Uterus (tissue), 4 donors: ENCODE measurements around the gene GSS. TPM values are rescaled to one million over a fixed set of nuclear protein-coding genes. Genes with fewer than 3 reads are reported as not detected.

Source experiments
- DNase-seq, 2 donors: peaks; one replicate each; pipeline ENCODE4 v3.0.0-alpha.2; 2019 to 2020
- H3K27ac ChIP-seq, 2 donors: fragments of 200-600 bp; sonication (generic); 1 replicate in 1 of 2; 2 replicates in 1 of 2; pipeline ENCODE4 v1.5.1; 2016 to 2018
- H3K27me3 ChIP-seq, 2 donors: fragments of 200-600 bp; sonication (generic); one replicate each; pipeline ENCODE4 v1.5.1; 2018 to 2019; ENCODE audit warnings: control low read depth in 1 of 2
- H3K36me3 ChIP-seq, 2 donors: fragments of 200-600 bp; sonication (generic); one replicate each; pipeline ENCODE4 v1.5.1; 2019; ENCODE audit warnings: control low read depth in 1 of 2
- H3K4me1 ChIP-seq, 2 donors: fragments of 200-600 bp; sonication (generic); one replicate each; pipeline ENCODE4 v1.5.1; 2018 to 2019; ENCODE audit warnings: control low read depth in 1 of 2
- H3K4me3 ChIP-seq, 2 donors: fragments of 200-600 bp; sonication (generic); 1 replicate in 1 of 2; 2 replicates in 1 of 2; pipeline ENCODE4 v1.5.1; 2018 to 2019; ENCODE audit warnings: mild to moderate bottlenecking in 1 of 2
- H3K9me3 ChIP-seq, 2 donors: fragments of 200-600 bp; sonication (generic); one replicate each; pipeline ENCODE4 v1.5.1; 2019; ENCODE audit warnings: control low read depth in 1 of 2
- POLR2A ChIP-seq, 2 donors: fragments of 450-650 bp; IDR thresholded peaks; one replicate each; pipeline ENCODE4 v1.6.1; 2016; ENCODE audit warnings: antibody characterized with exemption in 2 of 2, mild to moderate bottlenecking in 1 of 2, moderate library complexity in 1 of 2
- intact Hi-C: fragments of 100-400 bp; cut with DNase I; formaldehyde crosslinking; loops from one replicate; pipeline ENCODE4 v1.15.1; 2023; ENCODE audit warnings: low total_unique reads
- total RNA-seq, 4 donors: library from RNA; depleted of rRNA in 3 of 4; stranded (reverse); fragments of >200 nt in 3 of 4; gene quantifications; one replicate each; pipeline versions ENCODE4 v1.1.0 to v1.2.4, GENCODE V29; 2014 to 2023
- TF ChIP-seq, protein P1 (sequence below), 4 experiments: fragments of 200-600 bp in 2 of 4; fragments of 450-650 bp in 2 of 4; sonication (generic) in 2 of 4; IDR thresholded peaks; one replicate each; pipeline ENCODE4 v1.5.1; 2016 to 2019; ENCODE audit warnings: antibody characterized with exemption in 4 of 4, mild to moderate bottlenecking in 2 of 4, moderate library complexity in 1 of 4
- donor health status: DM: yes; HTN: yes; CAD: no.

Gene GSS
- total RNA-seq, 4 donors from 2014 or later, result 3.8 to 47.2 (median 16.5) TPM

DNA sequence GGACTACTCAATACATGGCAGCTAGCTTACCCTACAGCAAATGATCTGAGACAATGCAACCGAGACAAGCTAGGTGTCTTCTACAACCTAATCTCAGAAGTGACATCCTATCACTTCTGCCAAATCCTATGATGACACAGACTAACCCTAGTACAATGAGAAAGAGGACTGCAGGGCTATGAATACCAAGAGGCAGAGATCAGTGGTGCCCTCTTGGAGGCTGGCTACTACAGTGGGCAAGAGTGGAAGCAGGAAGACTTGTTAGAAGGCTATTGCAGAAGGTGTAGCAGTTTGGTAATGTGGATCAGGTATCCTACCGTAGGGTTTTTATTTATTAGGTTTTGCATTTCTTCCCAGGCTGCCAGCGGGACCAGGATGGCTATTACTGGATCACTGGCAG is 30.3 kb downstream of the GSS start:
- Histone ChIP-seq H3K36me3 (no peaks in the 10 kb centered on the region), H3K9me3 (no peaks in the 10 kb centered on the region), H3K27me3 (no peaks in the 10 kb centered on the region), H3K4me3 (no peak overlapping the region), H3K27ac (no peak overlapping the region), H3K4me1 (no peaks in the 10 kb centered on the region)
- no peak for DNase-seq
- no peak for TF ChIP-seq POLR2A (IDR thresholded peaks at IDR 0.05)
- TF ChIP-seq, protein P1, sequence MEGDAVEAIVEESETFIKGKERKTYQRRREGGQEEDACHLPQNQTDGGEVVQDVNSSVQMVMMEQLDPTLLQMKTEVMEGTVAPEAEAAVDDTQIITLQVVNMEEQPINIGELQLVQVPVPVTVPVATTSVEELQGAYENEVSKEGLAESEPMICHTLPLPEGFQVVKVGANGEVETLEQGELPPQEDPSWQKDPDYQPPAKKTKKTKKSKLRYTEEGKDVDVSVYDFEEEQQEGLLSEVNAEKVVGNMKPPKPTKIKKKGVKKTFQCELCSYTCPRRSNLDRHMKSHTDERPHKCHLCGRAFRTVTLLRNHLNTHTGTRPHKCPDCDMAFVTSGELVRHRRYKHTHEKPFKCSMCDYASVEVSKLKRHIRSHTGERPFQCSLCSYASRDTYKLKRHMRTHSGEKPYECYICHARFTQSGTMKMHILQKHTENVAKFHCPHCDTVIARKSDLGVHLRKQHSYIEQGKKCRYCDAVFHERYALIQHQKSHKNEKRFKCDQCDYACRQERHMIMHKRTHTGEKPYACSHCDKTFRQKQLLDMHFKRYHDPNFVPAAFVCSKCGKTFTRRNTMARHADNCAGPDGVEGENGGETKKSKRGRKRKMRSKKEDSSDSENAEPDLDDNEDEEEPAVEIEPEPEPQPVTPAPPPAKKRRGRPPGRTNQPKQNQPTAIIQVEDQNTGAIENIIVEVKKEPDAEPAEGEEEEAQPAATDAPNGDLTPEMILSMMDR (IDR thresholded peaks at IDR 0.05), result no peak
- intact Hi-C loops, result no loop called here

DNA sequence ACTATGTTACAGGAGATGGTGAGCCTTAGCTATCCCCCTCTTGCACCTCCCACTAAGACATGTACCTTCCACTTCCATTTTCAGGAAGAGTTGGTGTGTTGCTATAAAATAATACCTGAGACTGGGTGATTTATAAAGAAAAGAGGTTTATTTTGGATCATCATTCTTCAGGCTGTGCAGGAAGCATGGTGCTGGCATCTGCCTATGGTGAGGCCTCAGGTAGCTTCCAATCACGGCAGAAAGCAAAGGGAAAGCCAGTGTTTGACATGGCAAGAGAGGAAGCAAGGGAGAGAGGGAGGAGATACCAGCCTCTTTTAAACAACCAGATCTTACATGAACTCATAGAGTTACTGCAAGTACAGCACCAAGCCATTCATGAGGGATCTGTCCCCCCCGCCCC is 32.2 kb downstream of the GSS start:
- H3K4me3 ChIP-seq, result no peak overlapping the region
- no peaks in the 10 kb centered on the region for H3K9me3 ChIP-seq
- no peak for DNase-seq
- intact Hi-C loops, result no loop called here
- TF ChIP-seq, protein P1 (IDR thresholded peaks at IDR 0.05), result no peak
- no peak for TF ChIP-seq POLR2A (IDR thresholded peaks at IDR 0.05)
- H3K36me3 ChIP-seq, result no peaks in the 10 kb centered on the region
- no peaks in the 10 kb centered on the region for H3K27me3 ChIP-seq
- peak overlapping the region; percentile 5 to 54 for H3K27ac ChIP-seq
- no peaks in the 10 kb centered on the region for H3K4me1 ChIP-seq

DNA sequence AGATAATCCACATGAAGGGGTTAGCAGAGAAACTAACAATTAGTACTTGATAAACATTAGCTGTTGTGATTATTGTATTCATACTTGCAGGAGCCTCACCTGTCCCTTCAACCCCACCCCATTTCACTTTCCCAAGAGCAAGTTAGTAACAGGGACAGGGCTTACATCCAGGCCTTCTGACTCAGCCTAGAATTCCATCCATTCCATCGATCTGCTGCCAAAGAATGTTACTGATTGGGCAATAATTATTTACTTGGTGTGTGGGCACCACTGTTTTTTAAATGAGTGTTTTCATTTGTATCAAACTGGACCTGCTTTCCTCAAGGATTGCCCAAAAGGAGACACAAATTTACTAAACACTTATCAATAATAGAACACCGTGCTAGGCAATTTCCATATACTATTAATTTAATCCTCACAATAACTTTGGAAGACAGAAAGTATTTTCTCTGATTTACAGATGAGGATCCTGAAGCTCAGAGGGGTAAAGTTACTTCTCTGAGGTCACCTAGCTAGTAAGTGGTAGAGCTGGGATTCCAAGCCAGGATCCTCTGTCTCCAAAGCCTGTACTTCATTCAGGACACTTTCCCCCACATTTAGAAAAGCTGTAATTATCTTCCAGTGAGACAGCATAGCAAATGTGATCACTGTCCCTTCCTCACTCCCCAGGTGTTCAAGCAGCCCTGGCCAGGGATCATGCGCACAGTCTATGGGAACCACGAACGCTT is 32.8 kb downstream of the GSS start:
- intact Hi-C loops, result no loop called here
- Histone ChIP-seq H3K27ac (peak overlapping the region; percentile 20 to 54), H3K27me3 (no peaks in the 10 kb centered on the region), H3K9me3 (no peaks in the 10 kb centered on the region), H3K4me1 (no peaks in the 10 kb centered on the region), H3K36me3 (no peaks in the 10 kb centered on the region), H3K4me3 (no peak overlapping the region)
- DNase-seq, result peak in 1 of 2 donors; percentile 31
- no peak for TF ChIP-seq POLR2A (IDR thresholded peaks at IDR 0.05)
- TF ChIP-seq, protein P1 (IDR thresholded peaks at IDR 0.05), result no peak

DNA sequence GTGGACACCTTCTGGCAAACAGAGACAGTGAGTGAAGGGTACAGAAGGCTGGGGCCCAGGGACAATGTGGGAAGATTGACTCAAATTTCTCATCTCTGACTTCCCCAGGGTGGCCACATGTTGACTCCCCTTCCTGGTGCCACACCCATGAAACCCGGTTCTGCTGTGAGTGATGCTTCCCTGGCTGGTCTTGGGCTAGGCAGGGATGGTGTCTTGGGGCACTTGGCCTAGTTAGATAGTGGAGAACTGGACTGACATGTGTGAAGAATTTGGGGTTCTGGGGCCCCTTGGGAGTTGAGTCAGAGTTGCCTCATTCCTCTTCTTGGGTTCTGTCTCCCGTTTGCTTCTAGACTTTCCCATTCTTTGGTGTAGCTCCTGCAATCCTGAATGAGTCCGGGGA is 34.2 kb downstream of the GSS start:
- Histone ChIP-seq H3K36me3 (no peaks in the 10 kb centered on the region), H3K4me3 (no peak overlapping the region), H3K27me3 (no peaks in the 10 kb centered on the region), H3K27ac (no peak overlapping the region), H3K4me1 (no peaks in the 10 kb centered on the region), H3K9me3 (no peaks in the 10 kb centered on the region)
- DNase-seq, result no peak
- TF ChIP-seq POLR2A (IDR thresholded peaks at IDR 0.05), result no peak
- TF ChIP-seq, protein P1 (IDR thresholded peaks at IDR 0.05), result no peak
- intact Hi-C loops, result no loop called here

DNA sequence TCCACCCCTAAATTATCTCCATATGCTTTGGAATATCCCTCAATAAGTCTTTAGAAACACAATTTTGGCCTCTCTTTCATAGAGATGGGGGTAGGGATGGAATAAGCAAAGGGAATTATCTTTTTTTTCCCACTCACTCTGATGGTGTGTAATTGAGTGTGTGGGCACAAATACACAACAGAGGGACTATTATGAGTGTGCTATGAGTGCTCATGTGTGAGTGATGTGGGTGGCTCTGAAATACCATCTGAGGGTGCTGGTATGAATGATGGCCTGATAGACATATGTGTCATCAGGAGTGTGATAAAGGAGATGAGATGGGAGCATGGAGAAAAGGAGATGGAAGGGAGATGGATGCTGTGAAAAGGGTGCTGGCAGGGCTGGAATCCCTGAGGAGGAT is 35.6 kb downstream of the GSS start:
- intact Hi-C loops, result no loop called here
- Histone ChIP-seq H3K4me3 (no peak overlapping the region), H3K36me3 (no peaks in the 10 kb centered on the region), H3K27ac (no peak overlapping the region), H3K9me3 (no peaks in the 10 kb centered on the region), H3K4me1 (no peaks in the 10 kb centered on the region), H3K27me3 (no peaks in the 10 kb centered on the region)
- no peak for DNase-seq
- no peak for TF ChIP-seq POLR2A (IDR thresholded peaks at IDR 0.05)
- TF ChIP-seq, protein P1 (IDR thresholded peaks at IDR 0.05), result no peak
